Measurements from ENCODE around the gene TMTC2.

The TMTC2 gene

GRCh38 chr12:82686168-82687020 is at the start of gene TMTC2:
TSS of gene TMTC2 (plus strand) at chr12:82686906.
- peak; percentile 83 for DNase-seq

- DNase-seq = no peak
Measured at GRCh38 chr12:82638324-82638723, 48.4 kb upstream of the TMTC2 start.

GRCh38 chr12:82644896-82645295 is 41.8 kb upstream of the TMTC2 start:
- no peak for DNase-seq

- DNase-seq = no peak
Measured at GRCh38 chr12:82645414-82645813, 41.3 kb upstream of the TMTC2 start.

GRCh38 chr12:82647853-82648252 is 38.9 kb upstream of the TMTC2 start:
- DNase-seq = no peak

- no peak for DNase-seq
Measured at GRCh38 chr12:82648259-82648909, 38.3 kb upstream of the TMTC2 start.

GRCh38 chr12:82650627-82651337 is 35.9 kb upstream of the TMTC2 start:
- no peak for DNase-seq

GRCh38 chr12:82651489-82651888 is 35.2 kb upstream of the TMTC2 start:
- DNase-seq = no peak

- DNase-seq = no peak
Measured at GRCh38 chr12:82652071-82652470, 34.6 kb upstream of the TMTC2 start.

GRCh38 chr12:82655751-82656150 is 31.0 kb upstream of the TMTC2 start:
- no peak for DNase-seq

GRCh38 chr12:82659343-82660207 is 27.1 kb upstream of the TMTC2 start:
- no peak for DNase-seq

GRCh38 chr12:82660541-82661325 is 26.0 kb upstream of the TMTC2 start:
- peak; percentile 4 for DNase-seq

GRCh38 chr12:82663893-82664292 is 22.8 kb upstream of the TMTC2 start:
- no peak for DNase-seq

- no peak for DNase-seq
Measured at GRCh38 chr12:82665142-82665923, 21.4 kb upstream of the TMTC2 start.

GRCh38 chr12:82666830-82667229 is 19.9 kb upstream of the TMTC2 start:
- DNase-seq = no peak

GRCh38 chr12:82671673-82672195 is 15.0 kb upstream of the TMTC2 start:
- no peak for DNase-seq

- DNase-seq = no peak
Measured at GRCh38 chr12:82672811-82673495, 13.8 kb upstream of the TMTC2 start.

- no peak for DNase-seq
Measured at GRCh38 chr12:82673698-82674097, 13.0 kb upstream of the TMTC2 start.

GRCh38 chr12:82675246-82675645 is 11.5 kb upstream of the TMTC2 start:
- DNase-seq = no peak

GRCh38 chr12:82682326-82682725 is 4.4 kb upstream of the TMTC2 start:
- DNase-seq = no peak
